Kidney glomerular epithelial cell (primary cell): ENCODE results near the gene SELE.
"Not testable (repeated sequence)": the region's sequence is repeated elsewhere in the genome, so short reads cannot be mapped to it uniquely, and the experiment has no call there.

Source experiments
- DNase-seq: peaks from one replicate; lab custom pipeline; 2025; lab: John Stamatoyannopoulos, UW

Gene SELE

GRCh38 chr1:169683168-169683567 lies 50.7 kb downstream of the SELE start:
- DNase-seq = not testable (repeated sequence)

GRCh38 chr1:169682071-169682470 lies 51.8 kb downstream of the SELE start:
- DNase-seq = no peak

- no peak for DNase-seq
Observed at GRCh38 chr1:169681140-169681539, 52.7 kb downstream of the SELE start.

DNA sequence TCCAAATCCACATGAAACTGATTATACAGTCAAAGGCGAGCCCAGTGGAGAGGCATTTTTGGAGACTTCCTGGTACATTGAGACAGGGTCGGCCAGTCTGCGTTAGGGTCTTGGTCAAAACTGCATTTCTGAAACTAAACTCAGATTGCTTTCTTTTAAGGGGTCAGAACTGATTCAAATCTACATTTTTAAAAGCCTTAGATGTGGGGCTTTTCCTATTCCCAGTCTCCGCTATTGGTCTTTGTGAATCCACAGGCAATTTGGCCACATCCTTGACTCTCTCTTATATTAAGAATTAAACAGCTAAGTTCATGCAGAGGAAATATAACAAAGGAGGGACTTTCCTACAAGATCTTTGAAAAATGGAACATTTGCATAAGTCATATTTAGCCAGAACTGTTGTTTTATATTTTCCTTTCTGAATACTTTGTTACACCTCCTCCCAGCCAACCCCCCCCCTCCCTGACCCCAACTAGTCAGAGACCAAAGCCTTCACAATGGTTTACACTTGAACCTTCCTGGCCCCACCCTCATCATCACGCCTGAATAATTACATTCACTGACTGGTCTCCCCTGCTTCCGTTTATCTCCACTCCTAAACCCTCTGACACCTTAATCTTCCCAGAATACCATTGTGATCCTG lies 53.4 kb downstream of the SELE start:
- DNase-seq = peak; percentile 23

DNA sequence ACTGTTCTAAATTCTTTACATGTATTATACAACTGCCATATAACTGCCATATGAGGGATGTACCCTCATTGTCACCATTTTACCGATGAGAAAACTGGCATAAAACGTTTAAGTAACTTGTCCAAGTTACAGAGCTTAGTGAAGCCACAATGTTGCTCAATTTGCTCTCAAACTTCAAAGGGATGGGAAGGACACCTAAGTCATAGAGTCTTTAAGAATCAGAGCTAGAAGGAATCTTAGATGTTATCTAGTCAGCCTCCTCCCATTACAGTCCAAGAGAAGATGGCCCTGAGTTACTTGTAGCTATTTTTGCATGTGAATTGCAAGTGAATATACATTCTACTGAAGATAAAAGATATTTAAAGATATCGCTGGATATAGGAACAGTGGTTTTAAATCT lies 54.2 kb downstream of the SELE start:
- no peak for DNase-seq

DNA sequence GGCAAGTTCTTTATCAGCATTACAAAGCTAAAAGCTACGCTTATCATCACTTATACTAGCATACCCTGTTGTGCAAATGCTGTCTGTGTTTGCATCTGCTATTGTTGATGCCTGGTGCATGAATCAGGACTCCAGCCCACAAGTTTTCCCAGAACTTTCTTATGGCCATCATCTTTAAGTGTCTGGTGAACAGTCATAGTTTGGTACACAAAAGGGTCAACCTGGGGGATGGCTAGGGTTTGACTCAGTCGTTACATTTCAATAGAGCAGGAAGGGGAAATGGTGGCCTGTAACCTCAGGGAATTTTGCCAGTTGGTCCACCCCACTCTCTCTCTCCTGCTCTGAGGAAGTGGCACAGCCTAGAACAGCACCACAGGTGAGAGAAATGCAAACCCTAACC lies 57.9 kb downstream of the SELE start:
- peak; percentile 33 for DNase-seq
